Pancreas (tissue), 10 donors: ENCODE data around the gene KIF5C. TPM values are rescaled to one million over a fixed set of nuclear protein-coding genes. Genes with fewer than 3 reads are reported as not detected.
A peak's percentile ranks its signal among the peaks of the same experiment; 100 is the strongest.

ENCODE experiments used
- ATAC-seq, 4 donors: fragments of 200-7000 bp; cut with Tn5 transposase; one replicate each; pipeline versions ENCODE4 v1.8.0 to v1.9.1; 2020; ENCODE audit warnings: mild to moderate bottlenecking in 4 of 4, moderate library complexity in 4 of 4
- DNase-seq, 6 donors: peaks; one replicate each; pipeline ENCODE4 v3.0.0-alpha.2; 2020
- FAIRE-seq: peaks from 2 replicates; lab custom pipeline; 2012; peaks lifted over from hg19 to GRCh38; lab: Jason Lieb, UNC
- H3K27ac ChIP-seq, 4 donors: fragments of 200-600 bp; sonication (generic); 1 replicate in 3 of 4; 2 replicates in 1 of 4; pipeline versions ENCODE4 v1.5.0 to v1.8.0; 2020
- H3K27me3 ChIP-seq, 4 donors: fragments of 200-600 bp; one replicate each; pipeline ENCODE4 v1.8.0; 2021
- H3K36me3 ChIP-seq, 3 donors: fragments of 200-600 bp; sonication (generic) in 1 of 3; one replicate each; pipeline versions ENCODE4 v1.5.0 to v1.8.0; 2020 to 2021
- H3K4me1 ChIP-seq, 3 donors: fragments of 200-600 bp; one replicate each; pipeline ENCODE4 v1.8.0; 2021
- H3K4me3 ChIP-seq, 4 donors: fragments of 200-600 bp; sonication (generic) in 2 of 4; one replicate each; pipeline versions ENCODE4 v1.5.0 to v1.8.0; 2020 to 2021
- H3K9me3 ChIP-seq, 4 donors: fragments of 200-600 bp; one replicate each; pipeline ENCODE4 v1.8.0; 2021
- CTCF ChIP-seq, 4 donors: fragments of 200-600 bp; sonication (generic) in 3 of 4; IDR thresholded peaks; one replicate each; pipeline versions ENCODE4 v1.5.0 to v1.8.0; 2021; ENCODE audit warnings: antibody characterized with exemption in 4 of 4
- WGBS, 2 donors: extraction: QIAGEN DNeasy Blood & Tissue Kit; methylation state at CpG; one replicate each; pipeline ENCODE4 v1.1.7; 2013; 5-methylcytosine and 5-hydroxymethylcytosine counted together
- intact Hi-C, 3 donors: fragments of 100-400 bp; cut with DNase I; formaldehyde crosslinking; loops; one replicate each; pipeline versions ENCODE4 v1.11.1 to v1.14.2; 2022
- polyA plus RNA-seq, 2 donors: library from polyadenylated mRNA; stranded (reverse); fragments of 200-250 nt; gene quantifications; one replicate each; pipeline ENCODE4 v1.2.3, GENCODE V29; 2013
- total RNA-seq, 6 donors: library from RNA; stranded (reverse); fragmentation: NEBNext Ultra II Directional in 4 of 6; extraction: Animal tissue kit (Norgen Biotek cat#: 25700) in 4 of 6; gene quantifications; one replicate each; pipeline versions ENCODE4 v1.2.1 to v1.2.4, GENCODE V29; 2021 to 2023
- donor health status: healthy with polysubstance abuse.
- donor health status: DM: no; HTN: no; CAD: no; lungs with moderate emphysema.
- donor health status: DM: no; HTN: no; CAD: no.
- donor health status: control.
- donor health status: control.
- donor health status: Bipolar disorder and iron deficiency.
- donor health status: DM: yes; HTN: yes; CAD: no.
- donor health status: DM: no; HTN: no; CAD: no.
- donor health status: DM: no; HTN: no; CAD: no.
- donor health status: DM: yes; HTN: yes; CAD: no.

KIF5C gene
- total and polyA plus RNA-seq, 8 donors, result 0.88 to 10.2 (median 2.8) TPM

DNA sequence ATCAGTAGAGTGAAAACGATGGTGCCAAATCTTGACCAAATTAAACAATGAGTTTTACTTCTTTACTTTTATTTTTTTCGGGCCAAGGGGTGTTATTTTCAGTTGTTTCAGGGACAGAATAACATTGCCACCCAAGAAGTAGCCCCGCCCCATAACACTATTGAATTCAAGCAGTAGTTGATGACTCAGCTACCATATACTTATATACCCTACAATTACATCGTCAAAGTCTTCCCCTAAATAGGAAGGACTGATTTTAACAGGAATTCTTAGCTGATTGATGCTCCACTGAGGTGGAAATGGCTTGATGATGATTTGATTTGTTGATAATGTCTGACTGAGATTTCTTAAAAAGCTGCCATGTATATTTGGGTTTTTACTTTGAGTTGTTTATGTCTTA lies 188.2 kb downstream of the KIF5C start:
- DNase-seq, result no peak
- no peak overlapping the region for H3K27ac ChIP-seq
- H3K9me3 ChIP-seq, result no peaks in the 10 kb centered on the region
- H3K27me3 ChIP-seq, result no peaks in the 10 kb centered on the region
- H3K36me3 ChIP-seq, result no peaks in the 10 kb centered on the region
- 86 to 90% methylated on average over 4 of the region's 4 CpGs for WGBS, 2 donors
- no peak for ATAC-seq
- H3K4me3 ChIP-seq, result no peak overlapping the region
- no peak for FAIRE-seq
- H3K4me1 ChIP-seq, result no peaks in the 10 kb centered on the region
- no peak for TF ChIP-seq CTCF (IDR thresholded peaks at IDR 0.05)
- intact Hi-C loops, result no loop called here

- FAIRE-seq (no peak), ATAC-seq (peak; percentile 76 to 88 (median 78)), DNase-seq (peak in 2 of 6 donors; percentile 16 to 24)
- intact Hi-C loops, result no loop called here
- TF ChIP-seq CTCF (IDR thresholded peaks at IDR 0.05), result no peak
- Histone ChIP-seq H3K4me3 (no peak overlapping the region), H3K4me1 (no peaks in the 10 kb centered on the region), H3K36me3 (no peaks in the 10 kb centered on the region), H3K9me3 (no peaks in the 10 kb centered on the region), H3K27me3 (no peaks in the 10 kb centered on the region), H3K27ac (peak overlapping the region in 1 of 4 donors; percentile 42)
- 10 to 11% methylated on average over 3 of the region's 3 CpGs for WGBS, 2 donors
Observed at GRCh38 chr2:149064365-149064841, 189.4 kb downstream of the KIF5C start.

DNA sequence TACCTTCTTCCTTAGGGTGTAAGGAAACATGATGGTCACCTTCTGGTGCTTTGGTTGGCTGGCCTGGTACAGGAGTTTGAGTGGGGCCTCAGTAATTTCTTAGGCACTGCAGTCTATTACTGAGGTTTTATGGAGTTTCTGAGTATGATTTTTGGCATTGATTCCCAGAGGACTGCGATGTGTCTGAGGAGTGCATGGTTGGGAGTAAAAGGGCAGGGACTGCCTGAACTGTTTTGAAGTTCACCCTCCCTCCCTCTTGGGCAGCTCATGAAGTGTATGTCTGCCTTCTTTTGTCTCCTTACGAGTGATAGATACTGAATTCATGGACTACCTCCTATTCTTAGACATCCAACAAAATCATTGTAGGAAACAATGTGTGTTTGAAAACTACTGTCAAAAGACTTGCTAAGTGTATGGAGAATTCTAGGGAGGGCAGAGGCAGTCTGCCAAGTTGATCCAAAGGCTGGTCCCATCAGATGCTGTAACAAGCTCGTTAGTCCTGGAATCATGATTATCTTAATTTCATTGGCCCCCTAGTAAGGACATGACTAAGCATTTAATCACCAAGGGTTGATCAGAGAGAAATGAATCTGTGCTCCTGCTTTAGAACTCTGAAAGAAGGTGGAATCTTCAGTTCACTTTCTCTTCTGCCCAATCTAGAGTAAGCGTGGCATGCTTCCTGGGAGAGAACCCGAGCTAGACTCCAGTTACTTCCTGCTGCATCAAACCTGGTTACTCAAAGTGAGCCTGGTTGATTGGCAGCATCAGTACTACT lies 190.0 kb downstream of the KIF5C start:
- no peaks in the 10 kb centered on the region for H3K9me3 ChIP-seq
- no peaks in the 10 kb centered on the region for H3K27me3 ChIP-seq
- H3K4me1 ChIP-seq, result peaks cover 0 to 3% (median 0%) of the 10 kb centered on the region in 3 donors
- intact Hi-C loops, result no loop called here
- no peak for TF ChIP-seq CTCF (IDR thresholded peaks at IDR 0.05)
- H3K4me3 ChIP-seq, result no peak overlapping the region
- peak in 3 of 4 donors; percentile 15 to 31 (median 22) for ATAC-seq
- WGBS, 2 donors, result 73 to 75% methylated on average over 5 of the region's 5 CpGs
- peak overlapping the region in 1 of 4 donors; percentile 42 for H3K27ac ChIP-seq
- H3K36me3 ChIP-seq, result no peaks in the 10 kb centered on the region
- no peak for FAIRE-seq
- DNase-seq, result no peak

GRCh38 chr2:149068225-149068995 lies 193.4 kb downstream of the KIF5C start:
- Histone ChIP-seq H3K9me3 (no peaks in the 10 kb centered on the region), H3K27ac (no peak overlapping the region), H3K4me3 (no peak overlapping the region), H3K36me3 (no peaks in the 10 kb centered on the region), H3K4me1 (peaks cover 0 to 14% (median 4%) of the 10 kb centered on the region in 3 donors), H3K27me3 (no peaks in the 10 kb centered on the region)
- TF ChIP-seq CTCF (IDR thresholded peaks at IDR 0.05), result no peak
- WGBS, 2 donors, result 86 to 87% methylated on average over 6 of the region's 6 CpGs
- ATAC-seq, result no peak
- no peak for DNase-seq
- no peak for FAIRE-seq
- intact Hi-C loops, result no loop called here
